T-helper 2 cell treated with Interferon-gamma antibody and Interleukin-4, amounts not matched to agents 100 ng/mL and 5 ng/mL, for 36 hours (primary cell): ENCODE measurements around the gene TBC1D9. TPM values are rescaled to one million over a fixed set of nuclear protein-coding genes. Genes with fewer than 3 reads are reported as not detected.
"Not testable (repeated sequence)": the region's sequence is repeated elsewhere in the genome, so short reads cannot be mapped to it uniquely, and the experiment has no call there.

Experiments
- intact Hi-C: fragments of 100-400 bp; cut with micrococcal nuclease; formaldehyde crosslinking; loops from one replicate; pipeline ENCODE4 v1.15.1; 2023
- total RNA-seq: library from RNA; stranded (reverse); gene quantifications from 2 replicates; pipeline ENCODE4 v1.2.3, GENCODE V29; 2022

Gene TBC1D9
- total RNA-seq, 1 donor from 2014 or later = not detected

- intact Hi-C loops = no loop called here
These were observed 1.0 kb downstream of the TBC1D9 start for GRCh38 chr4:140754918-140755773.

DNA sequence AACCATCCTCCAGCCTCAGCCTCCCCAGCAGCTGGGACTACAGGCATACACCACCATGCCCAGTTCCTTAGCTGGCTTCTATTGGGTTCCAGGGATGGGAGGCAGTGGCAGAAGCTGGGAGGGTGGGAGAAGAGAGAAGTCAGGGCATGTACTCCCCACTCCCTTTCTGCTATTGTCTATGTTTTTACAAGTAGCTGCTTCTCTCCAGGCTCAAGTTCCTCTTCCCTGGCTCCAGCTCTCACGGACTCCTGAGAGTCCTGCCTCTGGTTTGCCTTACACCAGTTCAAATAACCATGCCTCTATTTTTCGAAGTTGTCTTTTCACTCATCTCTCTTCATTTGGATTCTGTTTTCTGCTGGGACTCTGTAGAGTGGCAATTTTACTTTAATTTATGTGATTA, 2.9 kb downstream of the TBC1D9 start:
- intact Hi-C loops = no loop called here

- intact Hi-C loops = no loop called here
These were observed 3.7 kb downstream of the TBC1D9 start for GRCh38 chr4:140752291-140753068.

- intact Hi-C loops = no loop called here
These were observed 5.7 kb downstream of the TBC1D9 start for GRCh38 chr4:140750470-140750869.

- intact Hi-C loops = no loop called here
These were observed 8.0 kb downstream of the TBC1D9 start for GRCh38 chr4:140748171-140748570.

DNA sequence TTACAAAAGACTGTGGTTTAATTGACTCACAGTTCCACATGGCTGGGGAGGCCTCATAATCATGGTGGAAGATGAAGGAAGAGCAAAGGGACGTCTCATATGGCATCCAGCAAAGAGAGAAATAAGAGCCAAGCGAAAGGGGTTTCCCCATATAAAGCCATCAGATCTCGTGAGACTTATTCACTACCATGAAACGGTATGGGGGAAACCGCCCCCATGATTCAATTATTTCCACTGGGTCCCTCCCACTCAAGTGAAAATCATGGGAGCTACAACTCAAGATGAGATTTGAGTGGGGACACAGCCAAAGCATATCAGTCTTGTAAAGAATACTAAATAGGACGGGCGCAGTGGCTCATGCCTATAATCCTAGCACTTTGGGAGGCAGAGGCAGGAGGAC, 9.6 kb downstream of the TBC1D9 start:
- intact Hi-C loops = not testable (repeated sequence)

DNA sequence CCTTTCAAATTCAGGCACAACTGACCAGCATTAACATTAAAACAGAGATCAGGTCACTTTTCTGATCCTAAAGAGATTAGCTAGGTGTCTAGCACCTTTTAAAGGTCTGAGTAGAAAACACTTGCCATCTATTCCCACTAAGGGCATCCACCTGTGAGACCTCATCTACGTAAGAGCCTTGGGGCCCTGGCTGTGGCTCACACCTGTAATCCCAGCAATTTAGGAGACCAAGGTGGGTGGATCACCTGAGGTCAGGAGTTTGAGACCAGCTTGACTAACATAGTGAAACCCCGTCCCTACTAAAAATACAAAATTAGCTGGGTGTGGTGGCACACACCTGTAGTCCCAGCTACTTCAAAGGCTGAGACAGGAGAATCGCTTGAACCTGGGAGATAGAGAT, 11.8 kb downstream of the TBC1D9 start:
- intact Hi-C loops = no loop called here

GRCh38 chr4:140743194-140743931, 12.8 kb downstream of the TBC1D9 start:
- intact Hi-C loops = no loop called here

- intact Hi-C loops = no loop called here
These were observed 13.4 kb downstream of the TBC1D9 start for GRCh38 chr4:140742838-140743193.

- intact Hi-C loops = no loop called here
These were observed 15.1 kb downstream of the TBC1D9 start for GRCh38 chr4:140740906-140741670.

GRCh38 chr4:140740422-140740821, 15.8 kb downstream of the TBC1D9 start:
- intact Hi-C loops = no loop called here

- intact Hi-C loops = no loop called here
These were observed 16.2 kb downstream of the TBC1D9 start for GRCh38 chr4:140739971-140740370.

GRCh38 chr4:140738139-140738538, 18.0 kb downstream of the TBC1D9 start:
- intact Hi-C loops = no loop called here

- intact Hi-C loops = no loop called here
These were observed 19.4 kb downstream of the TBC1D9 start for GRCh38 chr4:140736669-140737343.

DNA sequence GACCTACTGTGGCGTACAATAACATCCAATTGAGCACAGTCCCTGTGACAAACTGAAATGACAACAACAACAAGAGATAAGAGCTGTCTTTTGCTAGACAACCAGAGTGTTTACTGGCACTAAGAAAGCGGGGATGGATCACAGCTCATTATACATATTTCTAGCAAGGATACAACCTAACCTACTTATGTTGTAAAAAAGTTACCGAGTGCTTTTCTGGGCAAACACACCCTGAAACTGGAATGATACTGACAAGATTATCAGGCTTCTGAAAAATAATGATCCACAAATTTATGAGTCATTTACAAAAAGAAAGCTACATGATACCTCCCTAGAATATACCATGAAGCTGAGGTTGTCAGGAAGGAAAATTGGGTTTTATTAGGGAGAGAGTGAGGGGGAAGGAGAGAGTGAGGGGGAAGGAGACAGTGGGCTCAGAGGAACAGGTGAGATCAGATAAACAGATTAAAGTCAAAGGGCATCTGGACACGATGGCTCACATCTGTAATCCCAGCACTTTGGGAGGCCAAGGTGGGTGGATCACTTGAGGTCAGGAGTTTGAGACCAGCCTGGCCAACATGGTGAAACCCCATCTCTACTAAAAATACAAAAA, 20.3 kb downstream of the TBC1D9 start:
- intact Hi-C loops = no loop called here

GRCh38 chr4:140735317-140735716, 20.9 kb downstream of the TBC1D9 start:
- intact Hi-C loops = no loop called here

DNA sequence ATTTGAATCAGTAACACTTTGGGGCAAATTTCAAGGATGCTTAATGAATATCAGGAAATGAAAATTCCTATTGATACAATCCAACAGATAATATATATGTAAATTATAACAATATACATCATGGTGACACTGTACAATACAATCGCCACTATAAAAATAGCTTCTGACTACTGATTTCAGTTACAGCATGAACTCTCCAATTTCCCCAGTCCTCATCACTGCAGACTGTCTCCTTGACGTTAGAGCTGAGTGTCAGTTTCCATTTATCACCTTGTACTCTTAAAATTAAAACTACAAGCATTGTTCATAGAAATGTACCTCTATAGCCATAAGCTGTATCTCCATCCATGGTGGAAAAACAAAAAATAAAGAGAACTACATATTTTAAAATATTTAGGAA, 23.4 kb downstream of the TBC1D9 start:
- intact Hi-C loops = no loop called here

DNA sequence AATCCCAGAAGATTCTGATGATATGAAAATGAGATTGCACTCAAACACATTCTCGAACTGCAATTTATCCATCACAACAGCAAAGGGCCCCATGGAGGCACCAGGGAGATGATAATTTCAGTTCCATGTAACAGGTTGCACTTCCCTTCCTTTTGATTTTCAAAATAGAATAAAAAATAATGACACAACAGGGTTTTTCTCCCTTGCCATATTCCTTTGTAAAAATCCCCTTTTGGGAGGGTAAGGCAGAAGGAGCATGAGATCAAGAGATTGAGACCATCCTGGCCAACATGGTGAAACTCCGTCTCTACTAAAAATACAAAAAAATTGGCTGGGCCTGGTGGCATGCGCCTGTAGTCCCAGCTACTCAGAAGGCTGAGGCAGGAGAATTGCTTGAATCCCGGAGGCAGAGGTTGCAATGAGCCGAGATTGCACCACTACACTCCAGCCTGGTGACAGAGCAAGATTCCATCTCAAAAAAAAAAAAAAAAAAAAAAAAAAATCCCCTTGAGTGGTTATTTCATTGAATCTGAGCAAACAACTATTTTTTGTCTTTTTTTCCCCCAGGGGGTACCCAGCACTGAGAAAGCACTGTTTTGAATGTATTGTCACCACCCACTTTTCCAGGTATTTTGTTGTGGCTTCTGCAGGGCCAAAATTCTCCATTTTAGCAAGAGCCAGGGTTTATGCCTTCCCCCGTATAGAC, 26.7 kb downstream of the TBC1D9 start:
- intact Hi-C loops = no loop called here

- intact Hi-C loops = no loop called here
These were observed 29.2 kb downstream of the TBC1D9 start for GRCh38 chr4:140726776-140727500.
